Astrocyte (in vitro differentiated cells and primary cell): ENCODE results near the gene EPAS1. TPM values are rescaled to one million over a fixed set of nuclear protein-coding genes. Genes with fewer than 3 reads are reported as not detected.

Experiments used
- DNase-seq: peaks from one replicate; pipeline ENCODE4 v3.0.0-alpha.2; 2010; ENCODE audit warnings: low read depth
- FAIRE-seq: peaks from 2 replicates; lab custom pipeline; 2011; peaks lifted over from hg19 to GRCh38; lab: Jason Lieb, UNC
- H2AFZ ChIP-seq: 2 replicates; pipeline ENCODE4 v1.6.0; 2012; ENCODE audit warnings: low read depth, low read length, inconsistent platforms
- H3K27ac ChIP-seq: 2 replicates; pipeline ENCODE4 v1.5.1; 2011; ENCODE audit warnings: low read depth, low read length, inconsistent platforms
- H3K27me3 ChIP-seq: 2 replicates; pipeline ENCODE4 v1.6.0; 2011; ENCODE audit warnings: low read length, inconsistent platforms; ENCODE audit not compliant: insufficient read depth
- H3K36me3 ChIP-seq: 2 replicates; pipeline ENCODE4 v1.5.1; 2011; ENCODE audit warnings: low read length, inconsistent platforms; ENCODE audit not compliant: insufficient read depth
- H3K4me1 ChIP-seq: 2 replicates; pipeline ENCODE4 v1.5.1; 2011; ENCODE audit warnings: low read length, inconsistent platforms; ENCODE audit not compliant: insufficient read depth
- H3K4me2 ChIP-seq: 2 replicates; pipeline ENCODE4 v1.6.0; 2012; ENCODE audit warnings: low read length, inconsistent platforms
- H3K4me3 ChIP-seq: 2 replicates; pipeline ENCODE4 v1.5.1; 2011; ENCODE audit warnings: low read depth, mild to moderate bottlenecking, low read length, inconsistent platforms; ENCODE audit not compliant: insufficient read depth
- H3K79me2 ChIP-seq: 2 replicates; pipeline ENCODE4 v1.6.0; 2012; ENCODE audit warnings: mild to moderate bottlenecking, low read length, inconsistent platforms; ENCODE audit not compliant: insufficient read depth
- H3K9ac ChIP-seq: 2 replicates; pipeline ENCODE4 v1.6.0; 2012; ENCODE audit warnings: mild to moderate bottlenecking, low read length, inconsistent platforms
- H3K9me3 ChIP-seq: 2 replicates; pipeline ENCODE4 v1.5.1; 2012; ENCODE audit warnings: low read depth, mild to moderate bottlenecking, low read length, inconsistent platforms; ENCODE audit not compliant: insufficient read depth
- H4K20me1 ChIP-seq: 2 replicates; pipeline ENCODE4 v1.6.0; 2012; ENCODE audit warnings: low read length, inconsistent platforms; ENCODE audit not compliant: insufficient read depth
- H3K27ac Mint-ChIP-seq: one replicate; pipeline ENCODE4 v1.8.0; 2021; ENCODE audit warnings: mild to moderate bottlenecking, mixed read lengths; ENCODE audit not compliant: unreplicated experiment
- H3K27me3 Mint-ChIP-seq: one replicate; pipeline ENCODE4 v1.8.0; 2021; ENCODE audit warnings: low read depth, mixed read lengths; ENCODE audit not compliant: unreplicated experiment
- H3K36me3 Mint-ChIP-seq: one replicate; pipeline ENCODE4 v1.8.0; 2021; ENCODE audit warnings: low read depth, mixed read lengths; ENCODE audit not compliant: unreplicated experiment
- H3K4me1 Mint-ChIP-seq: one replicate; pipeline ENCODE4 v1.8.0; 2021; ENCODE audit warnings: low read depth, mixed read lengths; ENCODE audit not compliant: unreplicated experiment
- H3K4me3 Mint-ChIP-seq: one replicate; pipeline ENCODE4 v1.8.0; 2021; ENCODE audit warnings: mild to moderate bottlenecking, moderate library complexity, mixed read lengths; ENCODE audit not compliant: unreplicated experiment
- H3K9me3 Mint-ChIP-seq: one replicate; pipeline ENCODE4 v1.8.0; 2021; ENCODE audit warnings: mild to moderate bottlenecking, mixed read lengths; ENCODE audit not compliant: unreplicated experiment
- CTCF ChIP-seq: IDR thresholded peaks from 2 replicates; pipeline ENCODE4 v1.5.1; 2011; ENCODE audit warnings: low read depth, mild to moderate bottlenecking, inconsistent platforms, low read length, moderate library complexity; ENCODE audit not compliant: insufficient read depth
- EZH2 ChIP-seq: IDR thresholded peaks from 2 replicates; pipeline ENCODE4 v1.6.1; 2012; ENCODE audit warnings: mild to moderate bottlenecking, low read length, inconsistent platforms; ENCODE audit not compliant: insufficient read depth
- total RNA-seq: library from RNA; stranded (reverse); gene quantifications from 2 replicates; pipeline ENCODE4 v1.2.1, GENCODE V29; 2021

EPAS1 gene
- total RNA-seq, 1 donor from 2014 or later: 42.8 TPM

DNA sequence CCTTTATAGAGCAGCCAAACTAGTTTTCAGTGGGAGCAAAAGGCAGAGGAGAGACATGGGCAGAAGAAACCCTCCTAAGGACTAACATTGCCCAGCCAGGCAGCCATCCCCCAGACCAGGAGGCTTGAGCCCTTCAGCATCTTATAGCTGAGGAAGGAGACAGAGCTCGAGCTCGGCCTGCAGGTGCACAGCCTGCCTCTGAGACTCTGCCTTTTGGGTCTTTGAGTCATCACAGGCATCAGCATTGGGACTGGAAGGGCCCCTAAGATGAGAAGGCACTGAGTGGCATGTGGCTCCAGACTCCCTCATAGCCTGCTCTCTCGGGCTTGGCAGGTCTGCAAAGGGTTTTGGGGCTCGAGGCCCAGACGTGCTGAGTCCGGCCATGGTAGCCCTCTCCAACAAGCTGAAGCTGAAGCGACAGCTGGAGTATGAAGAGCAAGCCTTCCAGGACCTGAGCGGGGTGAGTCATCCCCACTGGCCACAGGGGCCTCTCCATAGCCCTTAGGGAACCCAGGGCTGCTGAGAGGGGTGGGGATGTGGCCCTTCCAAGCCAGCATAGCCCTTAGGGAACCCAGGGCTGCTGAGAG lies 84.1 kb downstream of the EPAS1 start:
- Histone ChIP-seq H3K27ac (no peak overlapping the region), H3K4me1 (no peaks in the 10 kb centered on the region), H3K79me2 (no peaks in the 10 kb centered on the region), H3K27me3 (no peaks in the 10 kb centered on the region), H3K4me3 (no peak overlapping the region), H3K36me3 (no peaks in the 10 kb centered on the region), H3K9ac (no peak overlapping the region), H4K20me1 (no peaks in the 10 kb centered on the region), H3K9me3 (no peaks in the 10 kb centered on the region), H3K4me2 (no peak overlapping the region), H2AFZ (no peak overlapping the region)
- H3K4me3 Mint-ChIP-seq: no peak overlapping the region
- no peaks in the 10 kb centered on the region for H3K9me3 Mint-ChIP-seq
- peak; percentile 2 for DNase-seq
- peaks cover 42% of the 10 kb centered on the region for H3K36me3 Mint-ChIP-seq
- H3K4me1 Mint-ChIP-seq: no peaks in the 10 kb centered on the region
- no peak overlapping the region for H3K27ac Mint-ChIP-seq
- no peak for TF ChIP-seq CTCF
- no peak for TF ChIP-seq EZH2
- no peak for FAIRE-seq
- H3K27me3 Mint-ChIP-seq: peaks cover 42% of the 10 kb centered on the region

DNA sequence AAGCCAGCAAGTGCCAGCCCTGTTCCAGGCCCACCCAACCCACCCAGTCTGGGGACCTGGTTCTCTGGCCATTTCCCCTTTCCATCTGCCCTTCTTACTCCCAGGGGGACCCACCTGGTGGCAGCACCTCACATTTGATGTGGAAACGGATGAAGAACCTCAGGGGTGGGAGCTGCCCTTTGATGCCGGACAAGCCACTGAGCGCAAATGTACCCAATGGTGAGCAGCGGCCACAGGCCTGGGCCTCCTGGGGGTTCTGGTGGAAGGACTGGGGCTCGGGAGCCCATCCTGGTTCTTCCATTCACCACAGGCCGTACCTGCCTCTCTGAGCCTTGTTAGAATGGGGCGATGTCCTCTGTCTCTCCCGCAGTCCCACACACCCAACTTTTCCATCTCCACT lies 84.7 kb downstream of the EPAS1 start:
- Histone ChIP-seq H3K27me3 (no peaks in the 10 kb centered on the region), H3K4me3 (no peak overlapping the region), H3K27ac (no peak overlapping the region), H4K20me1 (no peaks in the 10 kb centered on the region), H3K36me3 (no peaks in the 10 kb centered on the region), H3K79me2 (no peaks in the 10 kb centered on the region), H2AFZ (no peak overlapping the region), H3K9me3 (no peaks in the 10 kb centered on the region), H3K9ac (no peak overlapping the region), H3K4me2 (no peak overlapping the region), H3K4me1 (no peaks in the 10 kb centered on the region)
- H3K4me3 Mint-ChIP-seq: no peak overlapping the region
- DNase-seq (no peak), FAIRE-seq (no peak)
- H3K27ac Mint-ChIP-seq: no peak overlapping the region
- H3K9me3 Mint-ChIP-seq: no peaks in the 10 kb centered on the region
- H3K4me1 Mint-ChIP-seq: no peaks in the 10 kb centered on the region
- peaks cover 39% of the 10 kb centered on the region for H3K27me3 Mint-ChIP-seq
- no peak for TF ChIP-seq EZH2
- TF ChIP-seq CTCF: no peak
- H3K36me3 Mint-ChIP-seq: peaks cover 42% of the 10 kb centered on the region

DNA sequence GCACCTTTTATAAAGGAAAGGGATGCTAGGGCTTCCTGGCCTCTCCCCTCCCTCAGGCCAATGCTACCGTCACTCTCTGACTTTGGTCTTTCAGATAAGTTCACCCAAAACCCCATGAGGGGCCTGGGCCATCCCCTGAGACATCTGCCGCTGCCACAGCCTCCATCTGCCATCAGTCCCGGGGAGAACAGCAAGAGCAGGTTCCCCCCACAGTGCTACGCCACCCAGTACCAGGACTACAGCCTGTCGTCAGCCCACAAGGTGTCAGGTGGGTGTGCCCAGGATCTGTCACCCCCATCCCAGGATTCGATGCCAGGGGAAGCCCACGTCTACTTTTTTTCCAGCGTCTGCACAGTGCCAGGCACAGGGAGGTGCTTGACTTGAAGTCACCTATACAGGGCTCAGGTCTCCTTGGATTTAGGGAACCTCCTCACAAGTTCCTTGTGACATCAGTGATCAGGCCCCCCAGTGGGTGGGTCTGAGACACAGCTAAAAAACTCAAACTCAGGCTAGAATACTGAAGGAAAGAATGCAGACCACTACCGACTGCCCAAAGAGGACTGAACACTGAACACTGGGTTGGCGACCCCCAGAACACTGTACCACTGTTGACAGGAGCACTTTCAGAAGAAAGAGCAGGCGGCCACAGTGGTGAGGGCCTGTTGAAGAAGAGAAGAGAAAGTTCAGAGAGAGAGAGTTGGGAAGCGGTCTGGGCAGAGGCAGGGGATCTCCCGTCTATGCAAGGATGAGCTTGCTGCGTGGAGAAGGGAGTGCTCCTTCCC lies 85.3 kb downstream of the EPAS1 start:
- Mint-ChIP-seq H3K9me3 (no peaks in the 10 kb centered on the region), H3K4me3 (no peak overlapping the region), H3K27ac (no peak overlapping the region), H3K36me3 (peaks cover 41% of the 10 kb centered on the region), H3K4me1 (no peaks in the 10 kb centered on the region), H3K27me3 (peaks cover 36% of the 10 kb centered on the region)
- no peak overlapping the region for H3K27ac ChIP-seq
- no peaks in the 10 kb centered on the region for H3K36me3 ChIP-seq
- no peak for TF ChIP-seq CTCF
- no peak for TF ChIP-seq EZH2
- no peaks in the 10 kb centered on the region for H4K20me1 ChIP-seq
- H3K4me2 ChIP-seq: no peak overlapping the region
- H3K27me3 ChIP-seq: no peaks in the 10 kb centered on the region
- no peak overlapping the region for H3K9ac ChIP-seq
- no peak for FAIRE-seq
- no peaks in the 10 kb centered on the region for H3K79me2 ChIP-seq
- H2AFZ ChIP-seq: no peak overlapping the region
- H3K9me3 ChIP-seq: no peaks in the 10 kb centered on the region
- DNase-seq: no peak
- no peaks in the 10 kb centered on the region for H3K4me1 ChIP-seq
- H3K4me3 ChIP-seq: no peak overlapping the region
